ENCODE data around the gene MMP1. TPM values are rescaled to one million over a fixed set of nuclear protein-coding genes. Genes with fewer than 3 reads are reported as not detected.

The MMP1 gene
- total and polyA plus RNA-seq, 4 donors: 0.06 to 0.09 TPM; not detected in 2

DNA sequence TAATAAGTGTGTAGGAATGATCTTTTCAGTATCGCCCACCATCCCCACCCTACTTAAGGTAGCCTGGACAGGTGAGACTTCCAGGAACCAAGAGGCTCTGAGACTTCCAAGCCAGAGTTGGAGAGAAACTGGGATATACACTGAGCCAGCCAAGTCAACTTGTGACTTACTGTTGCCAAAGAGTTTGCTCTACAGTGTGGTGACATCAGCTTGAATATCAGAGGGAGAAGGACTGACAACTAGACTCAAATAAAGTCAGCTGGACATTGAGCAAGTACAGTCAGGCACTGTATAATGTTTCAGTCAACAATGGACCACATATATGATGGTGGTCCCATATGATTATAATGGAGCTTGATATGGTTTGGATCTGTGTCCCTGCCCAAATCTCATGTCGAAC, 16.3 kb downstream of the MMP1 start (continued):
- no peak for TF ChIP-seq GABPA (IDR thresholded peaks at IDR 0.05 in 1 of 2, conservative IDR thresholded peaks at IDR 0.05 in 1 of 2)
- no peak for TF ChIP-seq RAD21 (IDR thresholded peaks at IDR 0.05)

DNA sequence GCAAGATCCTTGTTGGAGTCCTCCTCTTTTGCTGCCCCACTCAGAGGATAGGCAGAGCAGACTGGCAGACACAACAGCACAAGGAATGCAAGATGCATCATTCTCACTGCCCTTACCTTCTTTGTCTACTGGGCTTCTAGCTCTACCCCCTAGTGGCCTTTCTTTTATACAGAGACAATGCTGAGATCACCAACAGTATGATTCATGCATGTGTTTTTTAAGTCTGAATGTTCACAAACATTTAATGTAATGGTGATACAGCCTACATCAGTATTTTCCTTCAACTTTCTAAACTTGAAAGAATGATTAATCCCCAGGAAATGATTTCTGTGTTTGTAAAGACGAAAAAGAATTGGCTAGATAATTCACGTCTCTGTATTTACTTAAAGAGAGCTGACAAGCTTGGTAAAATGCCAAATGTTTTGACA, 17.5 kb downstream of the MMP1 start, which contains the start of gene MMP10:
Gene MMP10 (minus strand): TSS at position 138 of the 428 bp plus-strand sequence. CDS start 37 bp downstream, at position 101.
- 5% methylated on average over 2 of the region's 2 CpGs for WGBS
- TF ChIP-seq, protein P1, sequence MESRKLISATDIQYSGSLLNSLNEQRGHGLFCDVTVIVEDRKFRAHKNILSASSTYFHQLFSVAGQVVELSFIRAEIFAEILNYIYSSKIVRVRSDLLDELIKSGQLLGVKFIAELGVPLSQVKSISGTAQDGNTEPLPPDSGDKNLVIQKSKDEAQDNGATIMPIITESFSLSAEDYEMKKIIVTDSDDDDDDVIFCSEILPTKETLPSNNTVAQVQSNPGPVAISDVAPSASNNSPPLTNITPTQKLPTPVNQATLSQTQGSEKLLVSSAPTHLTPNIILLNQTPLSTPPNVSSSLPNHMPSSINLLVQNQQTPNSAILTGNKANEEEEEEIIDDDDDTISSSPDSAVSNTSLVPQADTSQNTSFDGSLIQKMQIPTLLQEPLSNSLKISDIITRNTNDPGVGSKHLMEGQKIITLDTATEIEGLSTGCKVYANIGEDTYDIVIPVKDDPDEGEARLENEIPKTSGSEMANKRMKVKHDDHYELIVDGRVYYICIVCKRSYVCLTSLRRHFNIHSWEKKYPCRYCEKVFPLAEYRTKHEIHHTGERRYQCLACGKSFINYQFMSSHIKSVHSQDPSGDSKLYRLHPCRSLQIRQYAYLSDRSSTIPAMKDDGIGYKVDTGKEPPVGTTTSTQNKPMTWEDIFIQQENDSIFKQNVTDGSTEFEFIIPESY (IDR thresholded peaks at IDR 0.05): no peak
- TF ChIP-seq, protein P2, sequence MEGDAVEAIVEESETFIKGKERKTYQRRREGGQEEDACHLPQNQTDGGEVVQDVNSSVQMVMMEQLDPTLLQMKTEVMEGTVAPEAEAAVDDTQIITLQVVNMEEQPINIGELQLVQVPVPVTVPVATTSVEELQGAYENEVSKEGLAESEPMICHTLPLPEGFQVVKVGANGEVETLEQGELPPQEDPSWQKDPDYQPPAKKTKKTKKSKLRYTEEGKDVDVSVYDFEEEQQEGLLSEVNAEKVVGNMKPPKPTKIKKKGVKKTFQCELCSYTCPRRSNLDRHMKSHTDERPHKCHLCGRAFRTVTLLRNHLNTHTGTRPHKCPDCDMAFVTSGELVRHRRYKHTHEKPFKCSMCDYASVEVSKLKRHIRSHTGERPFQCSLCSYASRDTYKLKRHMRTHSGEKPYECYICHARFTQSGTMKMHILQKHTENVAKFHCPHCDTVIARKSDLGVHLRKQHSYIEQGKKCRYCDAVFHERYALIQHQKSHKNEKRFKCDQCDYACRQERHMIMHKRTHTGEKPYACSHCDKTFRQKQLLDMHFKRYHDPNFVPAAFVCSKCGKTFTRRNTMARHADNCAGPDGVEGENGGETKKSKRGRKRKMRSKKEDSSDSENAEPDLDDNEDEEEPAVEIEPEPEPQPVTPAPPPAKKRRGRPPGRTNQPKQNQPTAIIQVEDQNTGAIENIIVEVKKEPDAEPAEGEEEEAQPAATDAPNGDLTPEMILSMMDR (IDR thresholded peaks at IDR 0.05; ENCODE audit: low read depth, low read length, missing input control): peak; percentile 12
- Histone ChIP-seq H3K4me1 (ENCODE audit: control insufficient read depth in 4 of 4, insufficient read depth in 4 of 4, low read length in 3 of 4) (no peaks in the 10 kb centered on the region), H3K36me3 (ENCODE audit: control insufficient read depth in 4 of 4, insufficient read depth in 3 of 4, low read depth in 1 of 4, low read length in 3 of 4) (no peaks in the 10 kb centered on the region), H3K9ac (ENCODE audit: low read depth in 1 of 2, low read length in 2 of 2) (no peak within 1 kb of the TSS), H3K27me3 (ENCODE audit: control insufficient read depth in 4 of 4, insufficient read depth in 4 of 4, low read length in 3 of 4) (peaks cover 0 to 3% (median 0%) of the 10 kb centered on the region in 4 donors), H3K4me3 (ENCODE audit: low read depth in 1 of 3, low read length in 3 of 3) (no peak within 1 kb of the TSS), H3K9me3 (ENCODE audit: control insufficient read depth in 4 of 4, low read length in 3 of 4) (no peaks in the 10 kb centered on the region), H3K27ac (ENCODE audit: low read depth in 1 of 2, low read length in 2 of 2) (no peak within 1 kb of the TSS)
- no peak for DNase-seq (ENCODE audit: low spot score)

DNA sequence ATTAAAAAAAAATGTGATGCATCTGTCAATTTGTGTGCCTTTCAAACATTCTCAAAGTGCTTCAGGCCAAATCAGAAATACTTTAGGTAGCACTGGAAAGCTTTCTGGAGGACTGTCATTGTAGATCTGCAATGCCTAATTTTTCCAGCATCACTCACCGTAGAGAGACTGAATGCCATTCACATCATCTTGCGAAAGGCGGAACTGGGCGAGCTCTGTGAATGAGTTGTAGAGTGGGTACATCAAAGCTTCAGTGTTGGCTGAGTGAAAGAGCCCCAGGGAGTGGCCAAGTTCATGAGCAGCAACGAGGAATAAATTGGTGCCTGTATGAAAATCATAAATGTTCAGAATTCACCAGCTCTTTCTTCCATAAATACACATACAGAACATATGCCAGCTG, 21.5 kb downstream of the MMP1 start:
- H3K36me3 ChIP-seq (ENCODE audit: control insufficient read depth in 4 of 4, insufficient read depth in 3 of 4, low read depth in 1 of 4, low read length in 3 of 4): no peaks in the 10 kb centered on the region
- DNase-seq (ENCODE audit: low spot score): no peak
- no peak overlapping the region for H3K4me3 ChIP-seq (ENCODE audit: low read depth in 1 of 3, low read length in 3 of 3)
- H3K9me3 ChIP-seq (ENCODE audit: control insufficient read depth in 4 of 4, low read length in 3 of 4): no peaks in the 10 kb centered on the region
- TF ChIP-seq JUND (IDR thresholded peaks at IDR 0.05) (no peak), YY1 (IDR thresholded peaks at IDR 0.05) (no peak), RXRA (IDR thresholded peaks at IDR 0.05) (no peak), TAF1 (conservative IDR thresholded peaks at IDR 0.05) (no peak), GABPA (IDR thresholded peaks at IDR 0.05 in 1 of 2, conservative IDR thresholded peaks at IDR 0.05 in 1 of 2) (no peak), FOXA1 (IDR thresholded peaks at IDR 0.05) (no peak), HNF4G (IDR thresholded peaks at IDR 0.05) (no peak), NR2F2 (IDR thresholded peaks at IDR 0.05) (no peak)
- TF ChIP-seq, protein P3, sequence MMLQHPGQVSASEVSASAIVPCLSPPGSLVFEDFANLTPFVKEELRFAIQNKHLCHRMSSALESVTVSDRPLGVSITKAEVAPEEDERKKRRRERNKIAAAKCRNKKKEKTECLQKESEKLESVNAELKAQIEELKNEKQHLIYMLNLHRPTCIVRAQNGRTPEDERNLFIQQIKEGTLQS (IDR thresholded peaks at IDR 0.05): no peak
- TF ChIP-seq, protein P2 (IDR thresholded peaks at IDR 0.05; ENCODE audit: low read depth, low read length, missing input control): no peak
- TF ChIP-seq, protein P1 (IDR thresholded peaks at IDR 0.05): no peak
- no peak overlapping the region for H3K27ac ChIP-seq (ENCODE audit: low read depth in 1 of 2, low read length in 2 of 2)
- H3K4me1 ChIP-seq (ENCODE audit: control insufficient read depth in 4 of 4, insufficient read depth in 4 of 4, low read length in 3 of 4): no peaks in the 10 kb centered on the region
- WGBS: 70% methylated on average over 5 of the region's 5 CpGs
- H3K27me3 ChIP-seq (ENCODE audit: control insufficient read depth in 4 of 4, insufficient read depth in 4 of 4, low read length in 3 of 4): peaks cover 0 to 3% (median 0%) of the 10 kb centered on the region in 4 donors
- H3K9ac ChIP-seq (ENCODE audit: low read depth in 1 of 2, low read length in 2 of 2): no peak overlapping the region
